DOHH2 (cell line): ENCODE data around the gene PYDC1.

Experiments
- H3F3A ChIP-seq: fragments of 200-600 bp; sonication (generic), shearing (Covaris generic); 2 replicates; pipeline ENCODE4 v1.6.0; 2016; ENCODE audit warnings: antibody characterized with exemption, mild to moderate bottlenecking; ENCODE audit not compliant: control insufficient read depth, insufficient read depth
- H3K27ac ChIP-seq: fragments of 200-600 bp; sonication (generic); 2 replicates; pipeline ENCODE4 v1.5.1; 2014; ENCODE audit warnings: low read depth, mild to moderate bottlenecking, low read length, moderate library complexity
- H3K27me3 ChIP-seq: fragments of 200-600 bp; sonication (generic); 2 replicates; pipeline ENCODE4 v1.6.1; 2014; ENCODE audit warnings: mild to moderate bottlenecking, low read length, mixed read lengths; ENCODE audit not compliant: control insufficient read depth
- H3K36me3 ChIP-seq: fragments of 200-600 bp; sonication (generic); 2 replicates; pipeline ENCODE4 v1.6.1; 2014; ENCODE audit warnings: mild to moderate bottlenecking, low read length, moderate library complexity, mixed read lengths; ENCODE audit not compliant: control insufficient read depth
- H3K4me1 ChIP-seq: fragments of 200-600 bp; sonication (generic); 2 replicates; pipeline ENCODE4 v1.6.1; 2014; ENCODE audit warnings: mild to moderate bottlenecking, low read length, mixed read lengths; ENCODE audit not compliant: control insufficient read depth
- H3K4me2 ChIP-seq: fragments of 200-600 bp; sonication (generic); 2 replicates; pipeline ENCODE4 v1.6.0; 2014; ENCODE audit warnings: mild to moderate bottlenecking, low read length, moderate library complexity
- H3K4me3 ChIP-seq: fragments of 200-600 bp; sonication (generic); 2 replicates; pipeline ENCODE4 v1.5.1; 2014; ENCODE audit warnings: mild to moderate bottlenecking, low read length, mixed read lengths
- H3K79me2 ChIP-seq: fragments of 200-600 bp; sonication (generic); 2 replicates; pipeline ENCODE4 v1.6.1; 2014; ENCODE audit warnings: mild to moderate bottlenecking, low read length, mixed read lengths; ENCODE audit not compliant: control insufficient read depth
- H3K9me2 ChIP-seq: fragments of 200-600 bp; sonication (generic); replicated peaks from 2 replicates; pipeline ENCODE4 v1.6.1; 2014; ENCODE audit warnings: mild to moderate bottlenecking, low read length, mixed read lengths; ENCODE audit not compliant: control insufficient read depth
- H3K9me3 ChIP-seq: fragments of 200-600 bp; sonication (generic); 2 replicates; pipeline ENCODE4 v1.6.1; 2014; ENCODE audit warnings: antibody characterized with exemption, low read length, mixed read lengths; ENCODE audit not compliant: control insufficient read depth, insufficient read depth
- H4K20me1 ChIP-seq: fragments of 200-600 bp; sonication (generic); 2 replicates; pipeline ENCODE4 v1.6.0; 2014; ENCODE audit warnings: low read depth, mild to moderate bottlenecking, antibody characterized with exemption, low read length, moderate library complexity; ENCODE audit not compliant: control insufficient read depth, insufficient read depth
- CTCF ChIP-seq: fragments of 200-600 bp; sonication (generic); IDR thresholded peaks from one replicate; pipeline ENCODE4 v1.5.1; 2014; ENCODE audit warnings: antibody characterized with exemption, mild to moderate bottlenecking, low read depth, low read length; ENCODE audit not compliant: poor library complexity, severe bottlenecking
- EZH2phosphoT487 ChIP-seq: fragments of 200-600 bp; sonication (generic); IDR thresholded peaks from 2 replicates; pipeline ENCODE4 v1.6.1; 2017; ENCODE audit warnings: borderline replicate concordance, mild to moderate bottlenecking, antibody characterized with exemption, low read length, moderate library complexity, mixed read lengths

Gene PYDC1

GRCh38 chr16:31251435-31251834 lies 34.5 kb upstream of the PYDC1 start:
- Histone ChIP-seq H4K20me1 (no peaks in the 10 kb centered on the region), H3K9me2 (no peaks in the 10 kb centered on the region), H3K4me3 (no peak overlapping the region), H3K4me1 (0 out of 2 replicates have a peak, but pooled peaks cover 5% of the 10 kb centered on the region), H3K9me3 (no peaks in the 10 kb centered on the region), H3K27ac (no peak overlapping the region), H3K36me3 (no peaks in the 10 kb centered on the region), H3K4me2 (no peak overlapping the region), H3K27me3 (0 out of 2 replicates have a peak, but pooled peaks cover 1% of the 10 kb centered on the region), H3K79me2 (no peaks in the 10 kb centered on the region), H3F3A (no peaks in the 10 kb centered on the region)
- TF ChIP-seq CTCF (no peak), EZH2phosphoT487 (no peak)

GRCh38 chr16:31250782-31251384 lies 33.9 kb upstream of the PYDC1 start:
- TF ChIP-seq CTCF = no peak
- no peak for TF ChIP-seq EZH2phosphoT487
- H3F3A ChIP-seq = no peaks in the 10 kb centered on the region
- no peaks in the 10 kb centered on the region for H3K79me2 ChIP-seq
- H3K27me3 ChIP-seq = no peaks in the 10 kb centered on the region
- no peak overlapping the region for H3K4me3 ChIP-seq
- no peak overlapping the region for H3K27ac ChIP-seq
- no peaks in the 10 kb centered on the region for H3K9me2 ChIP-seq
- H4K20me1 ChIP-seq = no peaks in the 10 kb centered on the region
- H3K9me3 ChIP-seq = no peaks in the 10 kb centered on the region
- H3K36me3 ChIP-seq = no peaks in the 10 kb centered on the region
- no peak overlapping the region for H3K4me2 ChIP-seq
- 0 out of 2 replicates have a peak, but pooled peaks cover 5% of the 10 kb centered on the region for H3K4me1 ChIP-seq

GRCh38 chr16:31248344-31248743 lies 31.4 kb upstream of the PYDC1 start:
- no peaks in the 10 kb centered on the region for H3K36me3 ChIP-seq
- TF ChIP-seq EZH2phosphoT487 (no peak), CTCF (no peak)
- peaks cover 5% of the 10 kb centered on the region for H3F3A ChIP-seq
- H3K27me3 ChIP-seq = no peaks in the 10 kb centered on the region
- no peaks in the 10 kb centered on the region for H3K79me2 ChIP-seq
- H4K20me1 ChIP-seq = no peaks in the 10 kb centered on the region
- H3K9me3 ChIP-seq = no peaks in the 10 kb centered on the region
- peaks cover 14% of the 10 kb centered on the region for H3K4me1 ChIP-seq
- no peak overlapping the region for H3K27ac ChIP-seq
- H3K9me2 ChIP-seq = no peaks in the 10 kb centered on the region
- H3K4me3 ChIP-seq = no peak overlapping the region
- H3K4me2 ChIP-seq = no peak overlapping the region
